MM.1S (cell line): Measurements from ENCODE around the gene MMAB.

Source experiments
- CTCF ChIP-seq: fragments of 300-600 bp; sonication (generic); IDR thresholded peaks from 2 replicates; pipeline ENCODE4 v1.5.1; 2016; ENCODE audit warnings: antibody characterized with exemption, low read length, mixed read lengths
- EZH2 ChIP-seq: fragments of 300-600 bp; sonication (generic); optimal IDR thresholded peaks from 2 replicates; pipeline ENCODE3; 2017; ENCODE audit warnings: low read depth, mild to moderate bottlenecking, antibody characterized with exemption, low read length, mixed read lengths
- EZH2phosphoT487 ChIP-seq: fragments of 300-600 bp; sonication (generic); IDR thresholded peaks from 2 replicates; pipeline ENCODE4 v1.6.1; 2018; ENCODE audit warnings: antibody characterized with exemption, low read length

GRCh38 chr12:109610523-109610922, 37.2 kb upstream of the MMAB start:
- TF ChIP-seq CTCF (no peak), EZH2phosphoT487 (no peak), EZH2 (no peak)
